ENCODE data around the gene MTREX. TPM values are rescaled to one million over a fixed set of nuclear protein-coding genes. Genes with fewer than 3 reads are reported as not detected.

The MTREX gene
- total RNA-seq, 2 experiments from 2014 or later: 62.7 to 125 TPM

DNA sequence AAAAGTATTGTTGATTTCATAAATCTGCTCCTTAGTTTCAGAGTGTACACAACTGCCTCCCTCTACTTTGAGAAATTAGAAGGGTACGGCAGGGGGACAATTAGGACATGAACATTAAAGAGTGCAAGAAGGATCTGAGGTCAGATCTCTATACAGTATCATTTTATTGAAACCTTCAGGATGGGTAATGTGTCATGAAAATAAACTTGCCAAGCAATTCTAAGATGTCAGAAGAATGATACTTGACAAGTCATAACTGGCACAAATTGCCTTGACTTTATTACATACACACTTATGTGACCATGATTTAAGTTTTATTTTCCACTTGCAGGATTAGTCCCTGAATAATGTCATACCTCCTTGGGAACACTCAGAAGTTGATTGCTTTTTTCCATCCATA, 134.2 kb downstream of the MTREX start:
- H2AFZ ChIP-seq (ENCODE audit: low read length): no peak overlapping the region
- H3K27ac ChIP-seq (ENCODE audit: low read depth, low read length, poor library complexity, severe bottlenecking): no peak overlapping the region
- CTCF ChIA-PET (ENCODE audit: unreplicated experiment): no interaction called here
- H4K20me1 ChIP-seq (ENCODE audit: insufficient read depth, low read length): no peaks in the 10 kb centered on the region
- no peak for DNase-seq (ENCODE audit: low spot score)
- no peaks in the 10 kb centered on the region for H3K4me1 ChIP-seq (ENCODE audit: insufficient read depth, low read length, poor library complexity, severe bottlenecking)
- no peaks in the 10 kb centered on the region for H3K9me2 ChIP-seq (ENCODE audit: insufficient read depth, low read length)
- POLR2A ChIA-PET: no interaction called here
- H3K4me2 ChIP-seq (ENCODE audit: low read length): no peak overlapping the region
- no peak for TF ChIP-seq EZH2phosphoT487 (IDR thresholded peaks at IDR 0.05; ENCODE audit: borderline replicate concordance, low read depth, low read length)
- TF ChIP-seq, protein P1, sequence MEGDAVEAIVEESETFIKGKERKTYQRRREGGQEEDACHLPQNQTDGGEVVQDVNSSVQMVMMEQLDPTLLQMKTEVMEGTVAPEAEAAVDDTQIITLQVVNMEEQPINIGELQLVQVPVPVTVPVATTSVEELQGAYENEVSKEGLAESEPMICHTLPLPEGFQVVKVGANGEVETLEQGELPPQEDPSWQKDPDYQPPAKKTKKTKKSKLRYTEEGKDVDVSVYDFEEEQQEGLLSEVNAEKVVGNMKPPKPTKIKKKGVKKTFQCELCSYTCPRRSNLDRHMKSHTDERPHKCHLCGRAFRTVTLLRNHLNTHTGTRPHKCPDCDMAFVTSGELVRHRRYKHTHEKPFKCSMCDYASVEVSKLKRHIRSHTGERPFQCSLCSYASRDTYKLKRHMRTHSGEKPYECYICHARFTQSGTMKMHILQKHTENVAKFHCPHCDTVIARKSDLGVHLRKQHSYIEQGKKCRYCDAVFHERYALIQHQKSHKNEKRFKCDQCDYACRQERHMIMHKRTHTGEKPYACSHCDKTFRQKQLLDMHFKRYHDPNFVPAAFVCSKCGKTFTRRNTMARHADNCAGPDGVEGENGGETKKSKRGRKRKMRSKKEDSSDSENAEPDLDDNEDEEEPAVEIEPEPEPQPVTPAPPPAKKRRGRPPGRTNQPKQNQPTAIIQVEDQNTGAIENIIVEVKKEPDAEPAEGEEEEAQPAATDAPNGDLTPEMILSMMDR (conservative IDR thresholded peaks at IDR 0.05; ENCODE audit: low read length): no peak
- no peaks in the 10 kb centered on the region for H3K36me3 ChIP-seq (ENCODE audit: insufficient read depth, low read length)
- no peak overlapping the region for H3K4me3 ChIP-seq (ENCODE audit: low read depth, low read length, poor library complexity, severe bottlenecking)
- H3K9me3 ChIP-seq (ENCODE audit: low read length): no peaks in the 10 kb centered on the region
- intact Hi-C loops (cut with micrococcal nuclease; ENCODE audit: unreplicated experiment): loop anchor here (10.0 kb wide), 1 partner anchor 267 kb away; the partner anchor contains the start of gene CDC20B
- no peaks in the 10 kb centered on the region for H3K79me2 ChIP-seq (ENCODE audit: insufficient read depth, low read depth, low read length)
- no TSS peak for BruUV-seq (replicated peaks)

DNA sequence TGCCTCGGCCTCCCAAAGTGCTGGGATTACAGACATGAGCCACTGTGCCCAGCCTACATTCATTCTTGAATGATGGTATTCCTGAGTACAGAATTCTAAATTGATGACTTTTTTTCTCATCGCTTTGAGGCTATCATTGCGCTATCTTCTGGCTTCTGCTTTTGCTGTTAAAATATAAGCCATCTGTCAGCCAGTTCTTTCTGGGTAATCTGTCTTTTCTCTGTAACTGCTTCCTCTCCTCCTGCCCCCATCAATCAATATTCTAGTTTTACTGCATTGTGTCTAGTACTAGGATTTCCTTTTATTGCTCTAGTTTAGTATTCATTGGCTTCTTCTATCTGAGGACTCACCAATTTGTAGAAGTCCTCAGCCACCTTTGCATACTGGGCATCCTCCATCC, 138.0 kb downstream of the MTREX start:
- intact Hi-C loops (cut with micrococcal nuclease; ENCODE audit: unreplicated experiment): loop anchor here (10.0 kb wide), 1 partner anchor 271 kb away; the partner anchor contains the start of gene CDC20B
- POLR2A ChIA-PET: no interaction called here

More for the DNA sequence above, 138.0 kb downstream of the MTREX start:
- Histone ChIP-seq H3K36me3 (ENCODE audit: insufficient read depth, low read length) (no peaks in the 10 kb centered on the region), H4K20me1 (ENCODE audit: insufficient read depth, low read length) (no peaks in the 10 kb centered on the region), H3K27ac (ENCODE audit: low read depth, low read length, poor library complexity, severe bottlenecking) (no peak overlapping the region), H3K4me1 (ENCODE audit: insufficient read depth, low read length, poor library complexity, severe bottlenecking) (no peaks in the 10 kb centered on the region), H2AFZ (ENCODE audit: low read length) (no peak overlapping the region), H3K4me2 (ENCODE audit: low read length) (no peak overlapping the region), H3K9me3 (ENCODE audit: low read length) (no peaks in the 10 kb centered on the region), H3K9me2 (ENCODE audit: insufficient read depth, low read length) (no peaks in the 10 kb centered on the region), H3K4me3 (ENCODE audit: low read depth, low read length, poor library complexity, severe bottlenecking) (no peak overlapping the region), H3K79me2 (ENCODE audit: insufficient read depth, low read depth, low read length) (no peaks in the 10 kb centered on the region)
- CTCF ChIA-PET (ENCODE audit: unreplicated experiment): no interaction called here
- DNase-seq (ENCODE audit: low spot score): no peak
- TF ChIP-seq, protein P1 (conservative IDR thresholded peaks at IDR 0.05; ENCODE audit: low read length): no peak
- TF ChIP-seq EZH2phosphoT487 (IDR thresholded peaks at IDR 0.05; ENCODE audit: borderline replicate concordance, low read depth, low read length): no peak
- no TSS peak for BruUV-seq (replicated peaks)
